GM19193 (cell line): ENCODE data around the gene RPL19.

ENCODE experiments used
- POLR2A ChIP-seq: IDR thresholded peaks from 4 replicates; pipeline ENCODE4 v1.6.1; 2011; ENCODE audit not compliant: insufficient read depth, insufficient read length; ENCODE audit errors: extremely low read depth

RPL19 gene

GRCh38 chr17:39167476-39167875 lies 32.6 kb upstream of the RPL19 start:
- no peak for TF ChIP-seq POLR2A

- TF ChIP-seq POLR2A, result no peak
These were observed 31.0 kb upstream of the RPL19 start for GRCh38 chr17:39169101-39169500.

GRCh38 chr17:39169518-39169917 lies 30.6 kb upstream of the RPL19 start:
- no peak for TF ChIP-seq POLR2A

GRCh38 chr17:39170109-39170508 lies 30.0 kb upstream of the RPL19 start:
- TF ChIP-seq POLR2A, result no peak

- TF ChIP-seq POLR2A, result no peak
These were observed 29.5 kb upstream of the RPL19 start for GRCh38 chr17:39170558-39170957.

- no peak for TF ChIP-seq POLR2A
These were observed 28.1 kb upstream of the RPL19 start for GRCh38 chr17:39171933-39172332.

- no peak for TF ChIP-seq POLR2A
These were observed 27.0 kb upstream of the RPL19 start for GRCh38 chr17:39173080-39173479.

- no peak for TF ChIP-seq POLR2A
These were observed 26.4 kb upstream of the RPL19 start for GRCh38 chr17:39173526-39174274.

GRCh38 chr17:39174920-39175694 lies 25.0 kb upstream of the RPL19 start:
- no peak for TF ChIP-seq POLR2A

- TF ChIP-seq POLR2A, result no peak
These were observed 24.4 kb upstream of the RPL19 start for GRCh38 chr17:39175695-39176093.

- no peak for TF ChIP-seq POLR2A
These were observed 22.8 kb upstream of the RPL19 start for GRCh38 chr17:39177256-39177655.

- TF ChIP-seq POLR2A, result no peak
These were observed 21.5 kb upstream of the RPL19 start for GRCh38 chr17:39178536-39178935.

GRCh38 chr17:39181303-39181702 lies 18.8 kb upstream of the RPL19 start:
- TF ChIP-seq POLR2A, result no peak

GRCh38 chr17:39183045-39183444 lies 17.0 kb upstream of the RPL19 start:
- TF ChIP-seq POLR2A, result no peak

- TF ChIP-seq POLR2A, result no peak
These were observed 16.4 kb upstream of the RPL19 start for GRCh38 chr17:39183720-39184119.

- no peak for TF ChIP-seq POLR2A
These were observed 13.5 kb upstream of the RPL19 start for GRCh38 chr17:39186481-39187002.
